ENCODE results near the gene MAN2C1.

Gene MAN2C1

DNA sequence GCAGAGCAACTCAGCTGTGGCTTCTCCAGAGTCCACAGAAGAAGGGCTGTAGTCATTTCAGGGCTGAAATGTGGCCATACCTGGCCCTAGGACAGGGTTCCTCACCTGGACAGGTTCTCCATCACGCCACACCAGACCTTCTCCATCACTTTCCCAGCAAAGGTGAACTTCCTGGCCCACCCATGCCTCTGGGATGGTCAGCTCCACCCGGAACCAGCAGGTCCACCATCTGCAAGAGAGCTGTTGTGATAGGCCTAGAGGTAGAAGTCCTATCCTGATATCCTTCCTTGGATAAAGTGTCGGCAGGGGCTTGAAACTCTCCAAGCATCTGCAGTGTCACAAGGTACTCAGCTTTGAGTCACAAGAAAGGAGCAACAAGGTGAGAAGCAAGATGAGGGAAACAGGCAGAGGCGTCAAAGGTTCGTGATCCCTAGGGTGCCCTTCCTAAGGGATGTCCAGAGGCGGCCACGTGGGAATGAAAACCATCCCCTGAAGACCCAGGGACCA is 948 bp downstream of the MAN2C1 start:
- TF ChIP-seq TAF1 (IDR thresholded peaks at IDR 0.05; ENCODE audit: borderline replicate concordance, insufficient read depth, low read length): no peak
- TF ChIP-seq FOXP2 (optimal IDR thresholded peaks at IDR 0.05; ENCODE audit: borderline replicate concordance, extremely low read depth, extremely low read length, insufficient read depth): no peak
- no peak for TF ChIP-seq POLR2AphosphoS5 (IDR thresholded peaks at IDR 0.05; ENCODE audit: low read depth, low read length)
- TF ChIP-seq SIN3A (IDR thresholded peaks at IDR 0.05; ENCODE audit: borderline replicate concordance, insufficient read depth, low read length): no peak
- TF ChIP-seq, protein P1, sequence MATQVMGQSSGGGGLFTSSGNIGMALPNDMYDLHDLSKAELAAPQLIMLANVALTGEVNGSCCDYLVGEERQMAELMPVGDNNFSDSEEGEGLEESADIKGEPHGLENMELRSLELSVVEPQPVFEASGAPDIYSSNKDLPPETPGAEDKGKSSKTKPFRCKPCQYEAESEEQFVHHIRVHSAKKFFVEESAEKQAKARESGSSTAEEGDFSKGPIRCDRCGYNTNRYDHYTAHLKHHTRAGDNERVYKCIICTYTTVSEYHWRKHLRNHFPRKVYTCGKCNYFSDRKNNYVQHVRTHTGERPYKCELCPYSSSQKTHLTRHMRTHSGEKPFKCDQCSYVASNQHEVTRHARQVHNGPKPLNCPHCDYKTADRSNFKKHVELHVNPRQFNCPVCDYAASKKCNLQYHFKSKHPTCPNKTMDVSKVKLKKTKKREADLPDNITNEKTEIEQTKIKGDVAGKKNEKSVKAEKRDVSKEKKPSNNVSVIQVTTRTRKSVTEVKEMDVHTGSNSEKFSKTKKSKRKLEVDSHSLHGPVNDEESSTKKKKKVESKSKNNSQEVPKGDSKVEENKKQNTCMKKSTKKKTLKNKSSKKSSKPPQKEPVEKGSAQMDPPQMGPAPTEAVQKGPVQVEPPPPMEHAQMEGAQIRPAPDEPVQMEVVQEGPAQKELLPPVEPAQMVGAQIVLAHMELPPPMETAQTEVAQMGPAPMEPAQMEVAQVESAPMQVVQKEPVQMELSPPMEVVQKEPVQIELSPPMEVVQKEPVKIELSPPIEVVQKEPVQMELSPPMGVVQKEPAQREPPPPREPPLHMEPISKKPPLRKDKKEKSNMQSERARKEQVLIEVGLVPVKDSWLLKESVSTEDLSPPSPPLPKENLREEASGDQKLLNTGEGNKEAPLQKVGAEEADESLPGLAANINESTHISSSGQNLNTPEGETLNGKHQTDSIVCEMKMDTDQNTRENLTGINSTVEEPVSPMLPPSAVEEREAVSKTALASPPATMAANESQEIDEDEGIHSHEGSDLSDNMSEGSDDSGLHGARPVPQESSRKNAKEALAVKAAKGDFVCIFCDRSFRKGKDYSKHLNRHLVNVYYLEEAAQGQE (IDR thresholded peaks at IDR 0.05; ENCODE audit: insufficient read depth in 1 of 2, low read depth in 2 of 2, low read length in 2 of 2): no peak

DNA sequence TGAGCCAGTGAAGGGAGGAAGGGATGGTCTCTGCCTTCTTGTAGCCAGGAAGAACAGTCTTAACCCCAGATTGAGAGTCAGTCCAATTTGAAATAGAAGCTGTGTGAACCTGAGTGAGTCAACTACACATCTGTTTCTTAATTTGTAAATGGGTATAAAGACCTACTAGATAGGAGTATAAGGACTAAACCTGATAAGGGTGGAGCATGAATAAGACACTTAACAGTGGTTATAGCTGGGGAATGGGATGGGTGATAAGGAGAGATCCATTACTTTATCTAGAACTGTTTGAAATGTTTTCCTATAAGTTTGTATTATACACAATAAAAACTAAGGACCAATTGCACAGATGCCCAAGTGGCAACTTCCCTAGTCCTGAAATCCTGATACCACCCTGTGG is 1.4 kb downstream of the MAN2C1 start:
- TF ChIP-seq, protein P1 (IDR thresholded peaks at IDR 0.05; ENCODE audit: insufficient read depth in 1 of 2, low read depth in 2 of 2, low read length in 2 of 2): no peak
- TF ChIP-seq TAF1 (IDR thresholded peaks at IDR 0.05; ENCODE audit: borderline replicate concordance, insufficient read depth, low read length) (no peak), FOXP2 (optimal IDR thresholded peaks at IDR 0.05; ENCODE audit: borderline replicate concordance, extremely low read depth, extremely low read length, insufficient read depth) (no peak), SIN3A (IDR thresholded peaks at IDR 0.05; ENCODE audit: borderline replicate concordance, insufficient read depth, low read length) (no peak), POLR2AphosphoS5 (IDR thresholded peaks at IDR 0.05; ENCODE audit: low read depth, low read length) (no peak)

DNA sequence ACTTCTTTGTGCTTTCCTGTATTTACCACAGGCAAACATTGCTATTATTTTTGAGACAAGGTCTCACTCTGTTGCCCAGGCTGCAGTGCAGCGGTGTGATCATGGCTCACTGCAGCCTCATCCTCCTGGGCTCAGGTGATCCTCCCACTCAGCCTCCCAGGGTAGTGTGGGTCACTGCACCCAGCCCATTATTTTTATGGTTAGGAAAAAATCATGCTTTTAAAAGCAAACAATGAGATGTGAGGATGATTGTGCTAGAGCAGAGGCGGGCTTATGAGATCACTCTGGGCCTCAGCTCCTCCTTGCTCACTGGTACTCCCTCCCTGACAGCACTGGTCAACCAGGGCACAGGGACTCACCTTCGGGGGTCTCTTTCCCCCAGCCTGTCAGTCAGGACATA is 2.2 kb downstream of the MAN2C1 start:
- no peak for TF ChIP-seq FOXP2 (optimal IDR thresholded peaks at IDR 0.05; ENCODE audit: borderline replicate concordance, extremely low read depth, extremely low read length, insufficient read depth)
- TF ChIP-seq TAF1 (IDR thresholded peaks at IDR 0.05; ENCODE audit: borderline replicate concordance, insufficient read depth, low read length): no peak
- TF ChIP-seq, protein P1 (IDR thresholded peaks at IDR 0.05; ENCODE audit: insufficient read depth in 1 of 2, low read depth in 2 of 2, low read length in 2 of 2): no peak
- no peak for TF ChIP-seq SIN3A (IDR thresholded peaks at IDR 0.05; ENCODE audit: borderline replicate concordance, insufficient read depth, low read length)
- TF ChIP-seq POLR2AphosphoS5 (IDR thresholded peaks at IDR 0.05; ENCODE audit: low read depth, low read length): no peak

DNA sequence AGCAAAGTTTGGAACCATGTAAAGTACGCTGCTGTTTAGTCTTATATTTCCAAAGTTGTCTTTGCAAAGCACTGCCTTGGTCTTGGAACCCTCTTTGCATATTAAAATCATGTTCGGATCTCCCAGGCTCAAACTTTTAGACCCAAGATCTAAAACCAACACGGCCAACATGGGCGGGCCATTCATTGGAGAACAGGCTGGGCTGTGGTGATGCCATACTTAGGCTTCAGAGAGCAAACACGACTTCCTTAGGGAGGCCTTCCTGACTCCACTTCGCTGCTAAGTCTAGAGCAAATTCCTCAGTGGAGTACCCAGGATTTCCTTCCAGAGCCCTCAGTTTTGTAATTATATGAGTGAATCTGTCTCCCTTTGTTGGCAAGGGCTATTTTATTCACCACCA is 3.5 kb downstream of the MAN2C1 start:
- TF ChIP-seq TAF1 (IDR thresholded peaks at IDR 0.05; ENCODE audit: borderline replicate concordance, insufficient read depth, low read length) (no peak), SIN3A (IDR thresholded peaks at IDR 0.05; ENCODE audit: borderline replicate concordance, insufficient read depth, low read length) (no peak), POLR2AphosphoS5 (IDR thresholded peaks at IDR 0.05; ENCODE audit: low read depth, low read length) (no peak), FOXP2 (optimal IDR thresholded peaks at IDR 0.05; ENCODE audit: borderline replicate concordance, extremely low read depth, extremely low read length, insufficient read depth) (no peak)
- TF ChIP-seq, protein P1 (IDR thresholded peaks at IDR 0.05; ENCODE audit: insufficient read depth in 1 of 2, low read depth in 2 of 2, low read length in 2 of 2): no peak

DNA sequence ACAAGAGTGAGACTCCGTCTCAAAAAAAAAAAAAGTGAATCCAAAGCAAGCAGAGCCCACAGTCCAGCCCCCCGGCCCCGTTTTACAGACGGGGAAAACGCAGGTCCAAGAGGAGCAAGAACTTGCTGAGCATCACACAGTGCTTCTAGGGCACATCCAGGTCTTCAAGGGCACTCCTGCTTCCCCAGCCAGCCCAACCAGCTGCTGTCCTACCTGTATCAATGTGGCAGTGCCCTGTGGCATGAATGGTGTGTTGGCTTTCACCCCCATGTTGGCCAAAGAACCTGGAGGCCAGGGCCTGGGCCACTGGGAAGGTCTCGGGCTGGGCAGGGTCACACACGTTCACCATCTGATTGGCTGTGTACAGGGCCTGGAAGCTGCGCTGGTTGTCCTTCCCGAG is 4.6 kb downstream of the MAN2C1 start:
- TF ChIP-seq SIN3A (IDR thresholded peaks at IDR 0.05; ENCODE audit: borderline replicate concordance, insufficient read depth, low read length) (no peak), POLR2AphosphoS5 (IDR thresholded peaks at IDR 0.05; ENCODE audit: low read depth, low read length) (no peak), TAF1 (IDR thresholded peaks at IDR 0.05; ENCODE audit: borderline replicate concordance, insufficient read depth, low read length) (no peak), FOXP2 (optimal IDR thresholded peaks at IDR 0.05; ENCODE audit: borderline replicate concordance, extremely low read depth, extremely low read length, insufficient read depth) (no peak)
- TF ChIP-seq, protein P1 (IDR thresholded peaks at IDR 0.05; ENCODE audit: insufficient read depth in 1 of 2, low read depth in 2 of 2, low read length in 2 of 2): no peak

Data from PFSK-1 (cell line).